Left lung (tissue), 10 donors: ENCODE results near the gene TMEM235. TPM values are rescaled to one million over a fixed set of nuclear protein-coding genes. Genes with fewer than 3 reads are reported as not detected.

Experiments used
- ATAC-seq: fragments of 200-7000 bp; cut with Tn5 transposase; one replicate; pipeline ENCODE4 v1.9.1; 2020; ENCODE audit warnings: moderate library complexity
- DNase-seq, 4 donors: peaks; one replicate each; pipeline ENCODE4 v3.0.0-alpha.2; 2013 to 2020
- H3K27ac ChIP-seq, 2 donors: fragments of 200-600 bp; sonication (generic) in 1 of 2; one replicate each; pipeline versions ENCODE4 v1.5.0 to v1.8.0; 2020 to 2021
- H3K27me3 ChIP-seq, 2 donors: fragments of 200-600 bp; sonication (generic) in 1 of 2; one replicate each; pipeline versions ENCODE4 v1.5.0 to v1.8.0; 2020 to 2021
- H3K36me3 ChIP-seq, 2 donors: fragments of 200-600 bp; sonication (generic) in 1 of 2; one replicate each; pipeline versions ENCODE4 v1.5.0 to v1.8.0; 2020 to 2021
- H3K4me1 ChIP-seq, 2 donors: fragments of 200-600 bp; one replicate each; pipeline ENCODE4 v1.8.0; 2021
- H3K4me3 ChIP-seq, 2 donors: fragments of 200-600 bp; sonication (generic) in 1 of 2; one replicate each; pipeline versions ENCODE4 v1.5.0 to v1.8.0; 2020 to 2021; ENCODE audit warnings: mild to moderate bottlenecking in 1 of 2
- H3K9me3 ChIP-seq, 2 donors: fragments of 200-600 bp; sonication (generic) in 1 of 2; one replicate each; pipeline versions ENCODE4 v1.5.0 to v1.8.0; 2020 to 2021
- intact Hi-C, 2 donors: fragments of 100-400 bp; cut with DNase I; formaldehyde crosslinking; loops; one replicate each; pipeline versions ENCODE4 v1.11.2 to v1.14.2; 2022
- polyA plus RNA-seq, 6 donors: library from polyadenylated mRNA; unstranded; fragments of 120-200 nt; gene quantifications; one replicate each; pipeline ENCODE4 v1.2.1, GENCODE V29; 2013; ENCODE audit not compliant: insufficient read length in 6 of 6
- total RNA-seq, 2 donors: library from RNA; stranded (reverse); fragmentation: NEBNext Ultra II Directional; extraction: Animal tissue kit (Norgen Biotek cat#: 25700); gene quantifications; one replicate each; pipeline ENCODE4 v1.2.1, GENCODE V29; 2021
- TF ChIP-seq, protein P1 (sequence below), 2 donors: fragments of 200-600 bp; sonication (generic) in 1 of 2; IDR thresholded peaks; one replicate each; pipeline versions ENCODE4 v1.5.0 to v1.8.0; 2021; ENCODE audit warnings: antibody characterized with exemption in 2 of 2
- donor health status: DM: no; HTN: yes; CAD: no.
- donor health status: DM: no; HTN: no; CAD: no.

TMEM235 gene
- total and polyA plus RNA-seq, 8 donors: 0.11 to 0.35 (median 0.23) TPM; not detected in 4

DNA sequence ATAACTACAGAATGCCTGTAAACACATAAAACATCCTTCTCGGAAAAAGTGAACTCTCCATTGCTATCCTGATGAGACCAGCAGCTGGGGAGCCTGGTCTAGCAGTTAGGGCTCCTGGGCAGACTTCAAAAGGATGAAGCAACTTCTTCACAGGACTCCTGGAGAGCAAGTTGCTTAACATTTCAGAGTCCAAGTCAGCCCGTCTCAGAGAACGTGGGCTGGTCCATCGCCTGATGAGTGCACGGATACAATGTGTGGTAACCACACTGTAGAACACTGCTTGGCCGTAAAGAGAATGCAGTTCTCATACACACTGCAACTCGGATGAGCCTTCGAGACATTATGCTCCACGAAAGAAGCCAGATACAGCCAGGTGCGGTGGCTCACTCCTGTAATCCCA lies 52.7 kb downstream of the TMEM235 start:
- Histone ChIP-seq H3K4me1 (peaks cover 0 to 37% of the 10 kb centered on the region in 2 donors), H3K36me3 (no peaks in the 10 kb centered on the region), H3K9me3 (no peaks in the 10 kb centered on the region), H3K27ac (peak overlapping the region in 1 of 2 donors; percentile 74), H3K27me3 (no peaks in the 10 kb centered on the region), H3K4me3 (no peak overlapping the region)
- intact Hi-C loops: no loop called here
- DNase-seq: no peak
- TF ChIP-seq, protein P1, sequence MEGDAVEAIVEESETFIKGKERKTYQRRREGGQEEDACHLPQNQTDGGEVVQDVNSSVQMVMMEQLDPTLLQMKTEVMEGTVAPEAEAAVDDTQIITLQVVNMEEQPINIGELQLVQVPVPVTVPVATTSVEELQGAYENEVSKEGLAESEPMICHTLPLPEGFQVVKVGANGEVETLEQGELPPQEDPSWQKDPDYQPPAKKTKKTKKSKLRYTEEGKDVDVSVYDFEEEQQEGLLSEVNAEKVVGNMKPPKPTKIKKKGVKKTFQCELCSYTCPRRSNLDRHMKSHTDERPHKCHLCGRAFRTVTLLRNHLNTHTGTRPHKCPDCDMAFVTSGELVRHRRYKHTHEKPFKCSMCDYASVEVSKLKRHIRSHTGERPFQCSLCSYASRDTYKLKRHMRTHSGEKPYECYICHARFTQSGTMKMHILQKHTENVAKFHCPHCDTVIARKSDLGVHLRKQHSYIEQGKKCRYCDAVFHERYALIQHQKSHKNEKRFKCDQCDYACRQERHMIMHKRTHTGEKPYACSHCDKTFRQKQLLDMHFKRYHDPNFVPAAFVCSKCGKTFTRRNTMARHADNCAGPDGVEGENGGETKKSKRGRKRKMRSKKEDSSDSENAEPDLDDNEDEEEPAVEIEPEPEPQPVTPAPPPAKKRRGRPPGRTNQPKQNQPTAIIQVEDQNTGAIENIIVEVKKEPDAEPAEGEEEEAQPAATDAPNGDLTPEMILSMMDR (IDR thresholded peaks at IDR 0.05): no peak
- peak; percentile 76 for ATAC-seq

DNA sequence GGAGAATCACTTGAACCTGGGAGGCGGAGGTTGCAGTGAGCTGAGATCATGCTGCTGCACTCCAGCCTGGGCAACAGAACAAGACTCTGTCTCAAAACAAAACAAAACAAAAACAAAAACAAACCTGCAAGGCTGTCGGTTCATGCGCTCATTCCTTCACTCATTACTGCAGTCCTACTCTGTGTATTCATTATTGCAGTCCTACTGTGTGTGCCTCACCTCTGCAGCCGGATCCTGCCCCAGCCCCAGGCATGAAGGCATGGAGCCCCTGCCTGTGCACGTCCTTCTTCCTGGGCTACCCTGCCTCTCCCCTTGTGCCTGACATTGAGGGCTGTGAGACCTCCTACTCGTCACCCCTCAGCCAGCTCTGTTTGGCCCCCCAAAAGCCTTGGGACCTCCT lies 57.6 kb downstream of the TMEM235 start:
- Histone ChIP-seq H3K27me3 (no peaks in the 10 kb centered on the region), H3K4me1 (peaks cover 0 to 48% of the 10 kb centered on the region in 2 donors), H3K36me3 (no peaks in the 10 kb centered on the region), H3K27ac (no peak overlapping the region), H3K4me3 (no peak overlapping the region), H3K9me3 (no peaks in the 10 kb centered on the region)
- no peak for ATAC-seq
- TF ChIP-seq, protein P1 (IDR thresholded peaks at IDR 0.05): no peak
- intact Hi-C loops: no loop called here
- no peak for DNase-seq

DNA sequence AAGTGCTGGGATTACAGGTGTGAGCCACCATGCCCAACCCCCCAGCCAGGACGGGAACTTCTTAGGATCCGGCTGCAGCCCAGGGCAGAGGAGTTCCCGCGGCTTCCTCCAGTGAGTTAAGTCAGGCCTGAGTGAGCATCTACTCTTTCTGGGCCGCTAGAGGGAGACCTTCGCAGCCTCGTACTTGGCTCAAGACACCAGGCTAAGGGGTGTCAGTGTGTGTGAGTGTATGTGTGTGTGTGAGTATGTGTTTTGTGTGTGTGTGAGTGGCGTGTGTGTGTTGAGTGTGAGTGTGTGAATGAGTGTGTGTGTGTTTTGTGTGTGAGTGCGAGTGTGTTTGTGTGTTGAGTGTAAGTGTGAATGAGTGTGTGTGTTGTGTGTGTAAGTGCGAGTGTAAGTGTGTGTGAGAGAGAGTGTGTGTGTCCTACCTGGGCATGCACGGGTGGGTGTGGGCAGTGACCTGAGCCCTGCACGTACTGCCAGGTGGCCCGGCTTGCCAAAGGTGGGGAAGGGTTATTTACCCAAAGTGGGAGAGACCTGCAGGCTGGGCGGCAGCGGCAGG lies 58.5 kb downstream of the TMEM235 start:
- H3K4me1 ChIP-seq: peaks cover 0 to 39% of the 10 kb centered on the region in 2 donors
- H3K36me3 ChIP-seq: no peaks in the 10 kb centered on the region
- no peaks in the 10 kb centered on the region for H3K9me3 ChIP-seq
- ATAC-seq (peak; percentile 97), DNase-seq (peak; percentile 80 to 92 (median 84))
- intact Hi-C loops: no loop called here
- H3K27me3 ChIP-seq: no peaks in the 10 kb centered on the region
- H3K4me3 ChIP-seq: no peak overlapping the region
- H3K27ac ChIP-seq: no peak overlapping the region
- TF ChIP-seq, protein P1 (IDR thresholded peaks at IDR 0.05): peak; percentile 66 to 77

Other genes starting within 250 kb of the TMEM235 start
- gene TMC6, start 102.9 kb upstream of the TMEM235 start, total RNA-seq: 100 to 1,000 TPM; 149 to 152 TPM
- 10 to 100 TPM; 31.4 to 57.5 (median 38.7) TPM for gene TMC6, start 102.9 kb upstream of the TMEM235 start, polyA plus RNA-seq
- gene TMC8, start 100.9 kb upstream of the TMEM235 start, total RNA-seq: 10 to 100 TPM; 14.7 to 37.3 TPM
- 1 to 10 TPM; 4.1 to 6.6 (median 5.4) TPM for gene TMC8, start 100.9 kb upstream of the TMEM235 start, polyA plus RNA-seq
- not detected for gene C17orf99, start 85.2 kb upstream of the TMEM235 start, total RNA-seq
- under 1 TPM; 0.07 to 0.85 (median 0.26) TPM for gene C17orf99, start 85.2 kb upstream of the TMEM235 start, polyA plus RNA-seq
- 100 to 1,000 TPM; 192 to 227 TPM for gene SYNGR2, start 63.0 kb upstream of the TMEM235 start, total RNA-seq
- gene SYNGR2, start 63.0 kb upstream of the TMEM235 start, polyA plus RNA-seq: 10 to 100 TPM; 39.0 to 55.7 (median 47.0) TPM
- gene TK1, start 44.6 kb upstream of the TMEM235 start, total RNA-seq: 10 to 100 TPM; 24.0 to 33.0 TPM
- 10 to 100 TPM; 22.5 to 54.9 (median 28.2) TPM for gene TK1, start 44.6 kb upstream of the TMEM235 start, polyA plus RNA-seq
- gene AFMID, start 44.3 kb upstream of the TMEM235 start, total RNA-seq: 10 to 100 TPM; 31.3 to 38.6 TPM
- 10 to 100 TPM; 49.8 to 58.9 (median 51.3) TPM for gene AFMID, start 44.3 kb upstream of the TMEM235 start, polyA plus RNA-seq
- gene BIRC5, start 17.4 kb upstream of the TMEM235 start, total RNA-seq: 10 to 100 TPM in 1 of 2 donors, 1 to 10 TPM in 1; 4.8 to 12.1 TPM
- 10 to 100 TPM; 18.4 to 43.4 (median 26.5) TPM for gene BIRC5, start 17.4 kb upstream of the TMEM235 start, polyA plus RNA-seq
- gene SOCS3, start 128.4 kb downstream of the TMEM235 start, total RNA-seq: 100 to 1,000 TPM in 1 of 2 donors, 10 to 100 TPM in 1; 60.7 to 110 TPM
- gene SOCS3, start 128.4 kb downstream of the TMEM235 start, polyA plus RNA-seq: 100 to 1,000 TPM in 1 of 6 donors, 10 to 100 TPM in 4, 1 to 10 TPM in 1; 4.7 to 118 (median 24.2) TPM
- 10 to 100 TPM; 63.4 to 83.6 TPM for gene PGS1, start 147.0 kb downstream of the TMEM235 start, total RNA-seq
- gene PGS1, start 147.0 kb downstream of the TMEM235 start, polyA plus RNA-seq: 10 to 100 TPM; 42.9 to 62.0 (median 55.9) TPM